OCI-LY7 (cell line): ENCODE measurements around the gene SARS2.

Experiments used
- EZH2phosphoT487 ChIP-seq: fragments of 200-600 bp; sonication (generic); IDR thresholded peaks from 2 replicates; pipeline ENCODE4 v1.6.1; 2018; ENCODE audit warnings: low read depth, borderline replicate concordance, mild to moderate bottlenecking, mixed run types, antibody characterized with exemption, low read length, moderate library complexity, mixed read lengths
- TF ChIP-seq, protein P1 (sequence below): fragments of 200-600 bp; sonication (generic); conservative IDR thresholded peaks from 2 replicates; pipeline ENCODE4 v1.5.1; 2014; ENCODE audit warnings: mild to moderate bottlenecking, antibody characterized with exemption, low read length, moderate library complexity, mixed read lengths

DNA sequence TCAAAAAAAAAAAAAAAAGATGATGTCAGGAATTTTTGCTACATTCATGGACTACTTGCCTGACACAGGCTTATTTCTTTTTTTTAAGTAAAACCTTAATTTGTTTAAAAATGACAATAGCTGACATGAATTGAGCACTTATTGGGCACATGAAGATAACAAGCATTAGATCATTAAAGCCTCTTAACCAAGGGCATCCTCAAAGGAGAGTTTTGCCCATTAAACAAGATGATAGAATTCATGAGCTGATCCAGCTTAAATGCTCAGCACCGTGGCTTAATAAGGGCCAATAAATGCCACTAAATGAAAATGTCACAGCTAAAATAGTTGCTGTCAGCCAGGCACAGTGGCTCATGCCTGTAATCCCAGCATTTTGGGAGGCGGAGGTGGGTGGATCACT lies 25.7 kb upstream of the SARS2 start:
- TF ChIP-seq, protein P1, sequence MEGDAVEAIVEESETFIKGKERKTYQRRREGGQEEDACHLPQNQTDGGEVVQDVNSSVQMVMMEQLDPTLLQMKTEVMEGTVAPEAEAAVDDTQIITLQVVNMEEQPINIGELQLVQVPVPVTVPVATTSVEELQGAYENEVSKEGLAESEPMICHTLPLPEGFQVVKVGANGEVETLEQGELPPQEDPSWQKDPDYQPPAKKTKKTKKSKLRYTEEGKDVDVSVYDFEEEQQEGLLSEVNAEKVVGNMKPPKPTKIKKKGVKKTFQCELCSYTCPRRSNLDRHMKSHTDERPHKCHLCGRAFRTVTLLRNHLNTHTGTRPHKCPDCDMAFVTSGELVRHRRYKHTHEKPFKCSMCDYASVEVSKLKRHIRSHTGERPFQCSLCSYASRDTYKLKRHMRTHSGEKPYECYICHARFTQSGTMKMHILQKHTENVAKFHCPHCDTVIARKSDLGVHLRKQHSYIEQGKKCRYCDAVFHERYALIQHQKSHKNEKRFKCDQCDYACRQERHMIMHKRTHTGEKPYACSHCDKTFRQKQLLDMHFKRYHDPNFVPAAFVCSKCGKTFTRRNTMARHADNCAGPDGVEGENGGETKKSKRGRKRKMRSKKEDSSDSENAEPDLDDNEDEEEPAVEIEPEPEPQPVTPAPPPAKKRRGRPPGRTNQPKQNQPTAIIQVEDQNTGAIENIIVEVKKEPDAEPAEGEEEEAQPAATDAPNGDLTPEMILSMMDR: no peak
- TF ChIP-seq EZH2phosphoT487: no peak
